NOMO-1 (cell line): ENCODE data around the gene CXCR3.
"Not testable (repeated sequence)": the region's sequence is repeated elsewhere in the genome, so short reads cannot be mapped to it uniquely, and the experiment has no call there.

Experiments used
- DNase-seq, 2 experiments: peaks; one replicate each; lab custom pipeline; 2025; ENCODE audit not compliant: unreplicated experiment in 2 of 2; lab: John Stamatoyannopoulos, UW

CXCR3 gene

GRCh38 chrX:71618303-71618721 is at the start of gene CXCR3:
Gene CXCR3, minus strand, starts transcription at chrX:71618511. Its CDS starts 62 bp downstream, at chrX:71618449.
- peak; percentile 33 to 56 for DNase-seq

GRCh38 chrX:71667328-71668247 is 49.3 kb upstream of the CXCR3 start, which contains the start of gene LOC101059915:
Gene LOC101059915, plus strand, starts transcription at chrX:71667546.
- no peak for DNase-seq

DNA sequence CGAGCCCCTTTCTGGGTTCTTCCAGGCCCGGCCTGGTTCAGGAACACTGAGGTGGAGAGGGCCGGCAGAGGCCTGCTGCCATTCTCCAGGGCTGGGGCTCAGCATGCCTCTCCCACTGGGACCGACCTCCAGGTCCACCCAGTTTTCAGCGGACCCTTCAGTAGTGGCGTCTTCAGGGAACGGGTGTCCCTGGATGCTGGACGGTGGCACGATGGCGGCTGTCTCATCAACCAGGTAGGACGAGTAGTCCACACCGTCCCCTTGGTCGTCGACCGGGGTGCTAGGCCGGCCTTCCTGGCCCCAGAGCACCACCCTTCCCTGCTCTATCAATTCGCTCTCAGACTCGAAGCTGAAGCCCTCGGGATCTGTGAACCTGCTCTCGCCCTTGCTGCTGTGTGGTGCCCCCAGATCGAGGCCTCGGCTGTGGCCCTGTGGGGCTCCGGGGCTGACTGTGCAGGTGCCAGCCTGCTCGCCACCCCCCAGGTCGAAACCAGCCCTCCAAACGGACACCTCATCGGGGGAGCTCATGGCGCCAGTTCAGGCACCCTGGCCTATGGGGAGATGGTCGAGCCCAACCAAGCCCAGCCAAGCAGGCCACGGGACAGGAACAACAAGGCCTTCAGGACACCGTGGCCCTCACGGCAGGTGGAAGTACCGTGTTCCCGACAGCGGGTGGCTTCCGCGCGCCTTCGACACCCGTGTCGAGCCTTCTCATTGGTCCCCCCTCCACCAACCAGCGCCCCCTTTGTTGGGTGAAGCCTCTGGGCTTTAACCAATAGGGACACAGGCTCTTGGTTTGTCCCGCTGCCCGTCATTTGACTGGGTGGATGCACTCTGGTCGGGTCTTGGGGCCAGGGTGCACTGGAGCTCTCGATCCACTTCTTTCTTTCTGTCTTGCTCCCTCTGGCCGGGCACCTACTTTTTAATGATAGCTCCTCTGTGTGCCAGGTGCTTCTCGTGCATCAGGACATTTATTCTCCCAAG is 48.2 kb upstream of the CXCR3 start:
- no peak for DNase-seq

GRCh38 chrX:71665747-71666146 is 47.4 kb upstream of the CXCR3 start:
- no peak for DNase-seq

DNA sequence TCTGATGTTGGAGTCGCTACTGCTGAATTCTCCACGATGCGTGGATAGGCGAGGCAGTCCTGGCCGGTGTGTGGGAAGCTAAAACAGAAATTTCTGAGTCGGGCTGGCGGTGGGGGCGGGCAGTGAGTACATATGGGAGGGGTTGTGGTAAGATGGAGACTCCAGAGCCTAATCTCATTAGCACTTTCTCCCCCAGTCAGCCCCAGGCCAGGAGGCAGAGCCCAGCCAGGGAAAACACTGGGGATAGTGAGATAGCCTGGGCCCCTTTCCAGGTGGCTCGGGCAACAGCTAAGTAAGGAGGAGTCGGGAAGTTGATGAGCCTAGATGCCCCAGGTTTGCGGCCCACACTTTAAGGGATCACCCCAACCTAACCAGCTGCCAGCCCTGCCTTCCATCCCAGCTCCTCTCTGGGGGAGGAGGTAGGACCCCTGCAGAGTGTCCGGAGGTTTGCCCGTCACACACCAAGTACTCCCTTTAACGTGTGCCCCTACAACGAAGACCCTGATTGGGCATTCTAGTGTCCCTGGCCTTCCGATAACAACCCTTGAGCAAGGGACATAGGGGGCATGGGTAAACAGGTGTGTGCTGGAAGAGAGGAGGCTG is 46.7 kb upstream of the CXCR3 start:
- no peak for DNase-seq

DNA sequence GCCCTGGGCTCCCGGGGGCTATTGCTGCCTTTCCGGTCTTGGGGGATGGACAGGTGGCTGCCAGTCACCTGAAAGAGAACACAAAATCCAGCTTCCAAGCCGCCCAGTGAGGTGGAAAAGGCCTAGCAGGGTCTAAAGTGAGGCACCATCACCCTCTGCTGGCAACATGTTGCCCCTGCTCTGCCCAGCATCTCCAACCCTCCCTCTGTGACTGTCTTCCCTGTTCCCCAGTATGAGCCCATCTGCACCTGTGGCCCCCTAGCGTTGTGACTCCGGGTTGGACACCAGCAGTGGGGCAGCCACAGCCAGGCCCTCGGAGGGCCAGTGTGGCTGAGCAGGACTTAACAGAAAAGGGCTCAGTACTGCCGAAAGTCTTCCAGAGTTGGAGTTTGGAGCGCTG is 45.9 kb upstream of the CXCR3 start:
- peak in 1 of 2 experiments; percentile 9 for DNase-seq

DNA sequence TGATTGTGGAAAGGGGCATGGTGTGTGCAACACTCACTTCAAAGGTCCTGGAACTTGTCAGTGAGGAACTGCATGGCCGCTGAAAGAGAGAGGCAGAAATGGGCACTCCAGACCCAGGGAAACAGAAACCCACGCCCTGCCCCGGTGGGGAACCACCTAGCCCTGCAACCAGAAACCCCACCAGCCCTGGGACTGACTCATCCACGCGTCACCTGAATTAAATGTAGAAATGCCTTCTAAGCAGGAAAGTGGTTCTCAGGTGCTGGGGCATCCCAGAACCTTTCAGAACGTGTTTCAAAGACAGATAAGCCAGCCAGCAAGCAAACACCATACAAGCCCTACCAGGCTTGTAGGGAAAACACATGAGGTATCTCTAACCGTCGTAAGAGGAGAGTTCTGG is 44.9 kb upstream of the CXCR3 start:
- DNase-seq = not testable (repeated sequence)

GRCh38 chrX:71662654-71663053 is 44.3 kb upstream of the CXCR3 start:
- not testable (repeated sequence) for DNase-seq

- DNase-seq = no peak
Observed at GRCh38 chrX:71661919-71662318, 43.6 kb upstream of the CXCR3 start.

DNA sequence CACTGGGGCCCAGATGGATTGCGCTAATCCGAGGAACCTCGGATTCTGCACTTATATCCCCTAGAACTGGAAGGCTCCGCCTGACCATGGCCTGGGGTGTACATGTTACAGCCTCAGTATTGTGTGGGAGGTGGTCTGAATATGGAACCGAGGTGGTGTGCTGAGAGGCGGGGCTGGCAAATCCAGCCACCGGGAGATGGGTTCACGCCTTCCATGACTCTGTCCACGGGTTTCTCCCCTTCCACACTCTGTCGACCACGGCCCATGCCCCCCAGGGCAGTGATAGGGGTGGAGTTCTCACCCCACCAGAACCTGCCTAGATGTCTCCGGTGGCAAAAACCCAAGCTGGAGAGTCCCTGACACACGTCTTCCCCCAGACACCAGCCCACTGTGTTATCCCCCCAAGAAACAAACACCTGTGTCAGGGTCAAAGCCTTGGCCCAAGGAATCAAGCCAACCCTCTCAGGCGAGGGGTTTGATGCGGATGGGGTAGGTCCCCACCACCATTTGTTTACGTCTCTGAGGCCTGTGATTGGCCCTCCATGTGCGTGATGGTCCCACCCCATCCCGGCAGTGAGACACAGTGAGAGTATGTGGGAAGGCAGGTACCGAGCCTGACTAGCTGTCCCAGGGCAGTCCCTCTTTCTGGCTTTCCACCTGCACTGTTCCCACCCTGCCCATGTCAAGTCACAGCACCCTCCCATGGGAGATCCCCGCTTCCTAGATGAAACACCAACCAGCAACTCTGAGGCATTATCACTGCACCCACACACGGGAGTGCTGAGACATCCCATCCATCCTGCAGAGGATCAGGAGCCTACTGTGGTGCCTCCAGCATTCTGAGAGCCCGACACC is 42.5 kb upstream of the CXCR3 start:
- DNase-seq = no peak

GRCh38 chrX:71659959-71660358 is 41.6 kb upstream of the CXCR3 start:
- no peak for DNase-seq

GRCh38 chrX:71659342-71659741 is 41.0 kb upstream of the CXCR3 start:
- no peak for DNase-seq

- no peak for DNase-seq
Observed at GRCh38 chrX:71657267-71657666, 39.0 kb upstream of the CXCR3 start.

DNA sequence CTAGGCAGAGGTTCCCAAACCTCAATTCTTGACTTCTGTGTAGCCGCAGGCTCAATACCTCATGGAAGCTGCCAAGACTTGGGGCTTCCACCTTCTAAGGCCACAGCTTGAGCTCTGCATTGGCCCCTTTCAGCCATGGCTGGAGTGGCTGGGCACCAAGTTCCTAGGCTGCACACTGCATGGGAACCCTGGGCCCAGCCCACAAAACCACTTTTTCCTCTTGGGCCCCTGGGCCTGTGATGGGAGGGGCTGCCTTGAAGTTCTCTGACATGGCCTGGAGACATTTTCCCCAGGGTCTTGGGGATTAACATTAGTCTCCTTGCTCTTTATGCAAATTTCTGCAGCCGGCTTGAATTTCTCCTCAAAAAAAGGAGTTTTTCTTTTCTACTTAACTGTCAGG is 35.0 kb upstream of the CXCR3 start:
- no peak for DNase-seq

DNA sequence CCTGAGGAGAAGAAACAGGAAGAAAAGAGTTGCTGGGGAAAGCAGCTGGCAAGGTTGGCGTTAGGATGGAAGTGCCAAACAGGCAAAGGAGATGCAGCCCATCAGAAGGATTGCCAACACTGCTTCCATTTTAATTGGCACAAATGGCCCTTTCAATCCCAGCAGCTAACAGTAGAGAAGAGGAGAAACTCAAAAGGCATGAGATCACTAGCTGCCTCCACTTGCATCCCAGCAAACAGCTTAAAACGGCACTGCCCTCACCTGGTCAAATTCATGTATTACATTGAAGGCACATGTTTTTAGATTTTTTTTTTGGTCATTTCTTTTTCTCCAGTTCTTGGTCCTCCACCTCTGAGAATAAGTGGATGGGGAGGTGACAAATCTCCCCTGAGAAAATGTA is 34.1 kb upstream of the CXCR3 start:
- DNase-seq = peak; percentile 15 to 38

DNA sequence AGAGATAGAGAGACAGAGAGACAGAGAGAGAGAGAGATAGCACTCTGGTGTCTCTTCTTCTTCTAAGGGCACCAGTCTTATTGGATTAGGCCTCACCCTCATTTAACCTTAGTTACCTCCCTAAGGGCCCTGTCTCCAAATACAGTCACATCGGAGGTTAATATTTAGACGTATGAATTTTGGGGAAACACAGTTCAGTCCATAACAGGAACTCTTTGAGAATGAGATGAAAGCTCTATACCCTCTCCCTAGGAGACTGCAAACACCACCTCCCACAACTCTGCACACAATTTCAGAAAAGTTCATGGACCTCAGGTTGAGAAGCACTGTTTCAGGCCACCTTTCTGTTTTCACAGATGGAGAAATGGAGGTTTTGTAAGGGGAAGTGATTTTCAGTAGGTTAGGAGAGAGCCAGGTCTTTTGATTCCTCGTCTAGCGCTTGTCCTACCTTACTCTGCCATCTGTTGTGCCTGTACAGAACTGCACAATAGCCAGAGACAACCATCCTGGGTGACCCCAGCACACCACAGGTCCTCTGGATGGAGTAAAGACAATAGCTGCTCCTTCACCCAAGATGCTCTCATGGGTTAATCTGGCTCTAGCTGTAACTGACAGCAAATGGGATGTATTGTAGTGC is 32.1 kb upstream of the CXCR3 start:
- peak in 1 of 2 experiments; percentile 8 for DNase-seq

DNA sequence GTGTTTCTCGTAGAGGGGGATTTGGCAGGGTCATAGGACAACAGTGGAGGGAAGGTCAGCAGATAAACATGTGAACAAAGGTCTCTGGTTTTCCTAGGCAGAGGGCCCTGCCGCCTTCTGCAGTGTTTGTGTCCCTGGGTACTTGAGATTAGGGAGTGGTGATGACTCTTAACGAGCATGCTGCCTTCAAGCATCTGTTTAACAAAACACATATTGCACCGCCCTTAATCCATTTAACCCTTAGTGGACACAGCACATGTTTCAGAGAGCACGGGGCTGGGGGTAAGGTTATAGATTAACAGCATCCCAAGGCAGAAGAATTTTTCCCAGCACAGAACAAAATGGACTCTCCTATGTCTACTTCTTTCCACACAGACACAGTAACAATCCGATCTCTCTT is 26.1 kb upstream of the CXCR3 start:
- not testable (repeated sequence) for DNase-seq

GRCh38 chrX:71640002-71640401 is 21.7 kb upstream of the CXCR3 start:
- DNase-seq = no peak

DNA sequence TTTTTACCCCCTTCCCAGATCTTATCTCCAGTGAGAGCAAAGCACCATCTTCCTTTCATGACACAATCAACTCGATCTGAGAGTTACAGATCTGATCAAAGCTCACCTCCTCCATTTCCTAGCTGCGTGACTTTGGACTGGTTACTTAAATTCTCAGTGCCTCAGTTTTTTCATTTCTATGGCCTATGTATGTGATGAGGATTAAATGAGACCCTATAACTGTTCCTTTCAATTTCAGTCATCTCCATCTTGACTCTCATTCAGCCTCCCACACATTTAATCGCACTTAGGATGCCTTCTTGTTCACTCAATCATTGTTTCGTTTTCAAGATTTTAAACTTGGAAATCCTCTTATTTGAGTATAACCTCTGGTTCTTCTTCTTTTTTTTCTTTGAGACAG is 20.1 kb upstream of the CXCR3 start:
- no peak for DNase-seq
